GM12878 (cell line): ENCODE data around the gene ST3GAL5. TPM values are rescaled to one million over a fixed set of nuclear protein-coding genes. Genes with fewer than 3 reads are reported as not detected.

ENCODE experiments used
- ATAC-seq: fragments of 200-7000 bp; cut with Tn5 transposase; 3 replicates; pipeline ENCODE4 v1.9.1; 2020; ENCODE audit warnings: mild to moderate bottlenecking, moderate library complexity
- BruUV-seq: library from RNA; stranded (reverse); fragments of 400-500 nt; replicated peaks from 2 replicates; lab custom pipeline; 2021; lab: Mats Ljungman, UMichigan
- CTCF ChIA-PET: fragments of 300-600 bp; sonication (Branson Sonifier 250); formaldehyde crosslinking; extraction: SDS; loops from one replicate; lab custom pipeline; 2021; ENCODE audit warnings: inconsistent platforms; lab: Yijun Ruan, JAX
- POLR2A ChIA-PET: fragments of 350-600 bp; formaldehyde crosslinking; extraction: SDS; loops from one replicate; lab custom pipeline; 2021; ENCODE audit warnings: inconsistent platforms; lab: Charles Lee
- RAD21 ChIA-PET: fragments of 300-600 bp; sonication (Branson Sonifier 250); formaldehyde crosslinking; loops from one replicate; lab custom pipeline; 2023; ENCODE audit warnings: antibody characterized with exemption; ENCODE audit not compliant: unreplicated experiment; lab: Charles Lee
- SMC1A ChIA-PET: fragments of 300-600 bp; sonication (Branson Sonifier 250); formaldehyde crosslinking; loops from one replicate; lab custom pipeline; 2023; ENCODE audit not compliant: unreplicated experiment, uncharacterized antibody; lab: Charles Lee
- DNase-seq: peaks from one replicate; pipeline ENCODE4 v3.0.0-alpha.2; 2011; ENCODE audit warnings: low read depth, low spot score
- FAIRE-seq: peaks from 3 replicates; lab custom pipeline; 2011; peaks lifted over from hg19 to GRCh38; lab: Jason Lieb, UNC
- H2AFZ ChIP-seq: 2 replicates; pipeline ENCODE4 v1.6.0; 2011; ENCODE audit warnings: low read depth, low read length, control low read depth; ENCODE audit not compliant: control insufficient read depth
- H3K27ac ChIP-seq: 2 replicates; pipeline ENCODE4 v1.5.1; 2011; ENCODE audit warnings: control low read depth; ENCODE audit not compliant: control insufficient read depth, insufficient read depth
- H3K27me3 ChIP-seq, 2 experiments: replicated peaks in 1 of 2; 2 replicates each; pipeline versions ENCODE4 v1.6.0 to v1.6.1; 2011; ENCODE audit warnings: low read length in 1 of 2; ENCODE audit not compliant: control insufficient read depth in 2 of 2, insufficient read depth in 2 of 2
- H3K36me3 ChIP-seq, 2 experiments: 2 replicates each; pipeline ENCODE4 v1.5.1; 2011; ENCODE audit warnings: low read length in 1 of 2; ENCODE audit not compliant: control insufficient read depth in 2 of 2, insufficient read depth in 2 of 2
- H3K4me1 ChIP-seq: 2 replicates; pipeline ENCODE4 v1.6.1; 2011; ENCODE audit warnings: mild to moderate bottlenecking, low read length, moderate library complexity, mixed read lengths; ENCODE audit not compliant: control insufficient read depth, insufficient read depth
- H3K4me2 ChIP-seq: 2 replicates; pipeline ENCODE4 v1.6.0; 2011; ENCODE audit warnings: control low read depth; ENCODE audit not compliant: control insufficient read depth, insufficient read depth
- H3K4me3 ChIP-seq: fragments of 200-600 bp; sonication (generic); 2 replicates; pipeline ENCODE4 v1.5.1; 2016
- H3K79me2 ChIP-seq: 2 replicates; pipeline ENCODE4 v1.6.0; 2011; ENCODE audit warnings: low read length; ENCODE audit not compliant: control insufficient read depth, insufficient read depth
- H3K9ac ChIP-seq: 2 replicates; pipeline ENCODE4 v1.8.0; 2011; ENCODE audit warnings: low read length, control low read depth, mixed read lengths; ENCODE audit not compliant: control insufficient read depth, insufficient read depth
- H3K9me3 ChIP-seq: replicated peaks from 3 replicates; pipeline ENCODE4 v1.5.1; 2011; ENCODE audit warnings: mild to moderate bottlenecking, low read length; ENCODE audit not compliant: control insufficient read depth, insufficient read depth
- H4K20me1 ChIP-seq: 2 replicates; pipeline ENCODE4 v1.6.0; 2011; ENCODE audit not compliant: control insufficient read depth, insufficient read depth
- BHLHE40 ChIP-seq, 2 experiments: fragments of 450-650 bp in 1 of 2; IDR thresholded peaks; 2 replicates each; pipeline ENCODE4 v1.6.1; 2011 to 2017; ENCODE audit warnings: low read depth in 2 of 2, borderline replicate concordance in 1 of 2, improper control_type of control experiment in 1 of 2, low read length in 1 of 2, mild to moderate bottlenecking in 1 of 2
- CREM ChIP-seq: IDR thresholded peaks from 2 replicates; pipeline ENCODE4 v1.6.1; 2014; ENCODE audit warnings: antibody characterized with exemption, low read depth
- CUX1 ChIP-seq: IDR thresholded peaks from 2 replicates; pipeline ENCODE4 v1.6.1; 2012; ENCODE audit warnings: improper control_type of control experiment, low read depth, low read length; ENCODE audit not compliant: insufficient replicate concordance
- EED ChIP-seq: sonication (generic); IDR thresholded peaks from 2 replicates; pipeline ENCODE4 v1.6.1; 2016; ENCODE audit warnings: antibody characterized with exemption, low read depth
- NFXL1 ChIP-seq: fragments of 450-650 bp; IDR thresholded peaks from 2 replicates; pipeline ENCODE4 v1.6.1; 2017; ENCODE audit warnings: antibody characterized with exemption, mild to moderate bottlenecking, borderline replicate concordance
- NRF1 ChIP-seq: conservative IDR thresholded peaks from 2 replicates; pipeline ENCODE4 v1.6.1; 2011; ENCODE audit warnings: mild to moderate bottlenecking, low read depth, low read length, improper control_type of control experiment
- POLR2AphosphoS2 ChIP-seq: IDR thresholded peaks from 2 replicates; pipeline ENCODE4 v1.6.1; 2011; ENCODE audit warnings: low read depth, mild to moderate bottlenecking, low read length, improper control_type of control experiment, moderate library complexity
- POU2F2 ChIP-seq: IDR thresholded peaks from 3 replicates; pipeline ENCODE4 v1.6.1; 2011; ENCODE audit warnings: low read depth, mild to moderate bottlenecking, low read length, borderline replicate concordance
- RBBP5 ChIP-seq: fragments of 200-600 bp; sonication (generic); conservative IDR thresholded peaks from 2 replicates; pipeline ENCODE4 v1.6.1; 2016
- WGBS: methylation state at CpG from one replicate; pipeline ENCODE4 v1.1.6; 2016; ENCODE audit warnings: low lambda C conversion rate; ENCODE audit not compliant: insufficient replicate concordance, insufficient coverage; ENCODE audit errors: missing lambda C conversion rate; 5-methylcytosine and 5-hydroxymethylcytosine counted together
- in situ Hi-C: fragments of 300-500 bp; cut with MboI; formaldehyde crosslinking; loops from 9 replicates; pipeline ENCODE4 v1.14.3; 2018; ENCODE audit warnings: mixed read lengths
- intact Hi-C: fragments of 100-400 bp; cut with micrococcal nuclease; formaldehyde crosslinking; loops from one replicate; pipeline ENCODE4 v1.14.2; 2022; ENCODE audit not compliant: unreplicated experiment
- polyA plus RNA-seq, 11 experiments: library from polyadenylated mRNA; depleted of rRNA in 4 of 11; unstranded in 6 of 11; stranded (reverse) in 5 of 11; fragments of >200 nt; fragmentation: Nextera tagmentation in 4 of 11; fragmentation: Illumina TruSeq in 1 of 11; extraction: Ambion mirVana in 4 of 11; extraction: Trizol in 1 of 11; gene quantifications; 1 replicate in 1 of 11; 2 replicates in 10 of 11; pipeline versions ENCODE4 v1.2.1 to v1.2.3, GENCODE V29; 2011 to 2016; ENCODE audit warnings: inconsistent platforms in 2 of 11, missing spikeins in 2 of 11, low read depth in 1 of 11
- total RNA-seq, 4 experiments: library from RNA; depleted of rRNA in 3 of 4; stranded (reverse); fragments of >200 nt in 3 of 4; fragmentation: Illumina TruSeq in 1 of 4; extraction: Trizol in 1 of 4; gene quantifications; 2 replicates each; pipeline versions ENCODE4 v1.2.1 to v1.2.3, GENCODE V29; 2013 to 2021
- TF ChIP-seq, protein P1 (sequence below), 3 experiments: IDR thresholded peaks in 2 of 3; conservative IDR thresholded peaks in 1 of 3; 2 replicates each; pipeline ENCODE4 v1.5.1; 2011; ENCODE audit warnings: low read depth in 3 of 3, low read length in 3 of 3, mild to moderate bottlenecking in 3 of 3, control low read depth in 2 of 3, moderate library complexity in 2 of 3, inconsistent platforms in 1 of 3, mixed read lengths in 1 of 3; ENCODE audit not compliant: control insufficient read depth in 2 of 3, insufficient read depth in 1 of 3; ENCODE audit errors: extremely low read depth in 1 of 3
- TF ChIP-seq, protein P2 (sequence below): IDR thresholded peaks from 2 replicates; pipeline ENCODE4 v1.6.1; 2011; ENCODE audit warnings: borderline replicate concordance, low read depth, mild to moderate bottlenecking, moderate library complexity, low read length; ENCODE audit not compliant: insufficient read depth, poor library complexity, severe bottlenecking

The ST3GAL5 gene
- total and polyA plus RNA-seq, 10 of the 15 experiments (the other 5 are each of a cell fraction or from before 2014, with no cell fraction given), result 5.2 to 60.9 (median 10.2) TPM

GRCh38 chr2:85865539-85866164 is 23.1 kb downstream of the ST3GAL5 start:
- intact Hi-C loops, result no loop called here
- no peaks in the 10 kb centered on the region for H3K27me3 ChIP-seq
- H3K27ac ChIP-seq, result no peak overlapping the region
- BruUV-seq, result TSS peak; percentile 23
- in situ Hi-C loops, result no loop called here
- H4K20me1 ChIP-seq, result no peaks in the 10 kb centered on the region
- FAIRE-seq (peak; percentile 95), ATAC-seq (peak; percentile 90), DNase-seq (peak; percentile 62)
- no peak overlapping the region; the same call in 1 of the 2 replicates for H2AFZ ChIP-seq
- ChIA-PET RAD21 (interaction anchor here (0.5 to 6.1 kb wide), 12 partner anchors 12 to 215 kb away, joined by 3 to 59 read pairs (median 4); partner anchors contain the start of gene ST3GAL5), CTCF (interaction anchor here (1.3 to 6.6 kb wide), 7 partner anchors 13 to 214 kb away, joined by 4 to 62 read pairs (median 8); partner anchors contain the start of gene ST3GAL5), POLR2A (interaction anchor here (0.7 to 3.6 kb wide), 8 partner anchors 10 to 134 kb away, joined by 3 to 14 read pairs (median 4); partner anchors contain the start of gene ST3GAL5), SMC1A (interaction anchor here (0.8 to 6.3 kb wide), 13 partner anchors 10 to 285 kb away, joined by 3 to 112 read pairs (median 10); partner anchors contain the start of gene ST3GAL5)
- peaks cover 24% of the 10 kb centered on the region for H3K4me1 ChIP-seq
- H3K4me2 ChIP-seq, result peak overlapping the region; percentile 83
- no peak overlapping the region; the same call in 1 of the 2 replicates for H3K4me3 ChIP-seq
- no peaks in the 10 kb centered on the region for H3K9me3 ChIP-seq
- no peak overlapping the region; the same call in 1 of the 2 replicates for H3K9ac ChIP-seq
- H3K36me3 ChIP-seq, result peaks cover 0 to 1% of the 10 kb centered on the region in 2 experiments; a peak in 1 of 4 replicates
- no peaks in the 10 kb centered on the region for H3K79me2 ChIP-seq
- 47% methylated on average over 6 of the region's 6 CpGs for WGBS
- no peak for TF ChIP-seq RBBP5
- TF ChIP-seq POU2F2, result peak; percentile 76; the same call in 1 of the 3 replicates
- TF ChIP-seq BHLHE40 (IDR thresholded peaks at IDR 0.05; ENCODE audit: borderline replicate concordance in 1 of 2, low read depth in 2 of 2, low read length in 1 of 2), result peak; percentile 13 to 19; a peak in 1 of 4 replicates
- TF ChIP-seq, protein P1, sequence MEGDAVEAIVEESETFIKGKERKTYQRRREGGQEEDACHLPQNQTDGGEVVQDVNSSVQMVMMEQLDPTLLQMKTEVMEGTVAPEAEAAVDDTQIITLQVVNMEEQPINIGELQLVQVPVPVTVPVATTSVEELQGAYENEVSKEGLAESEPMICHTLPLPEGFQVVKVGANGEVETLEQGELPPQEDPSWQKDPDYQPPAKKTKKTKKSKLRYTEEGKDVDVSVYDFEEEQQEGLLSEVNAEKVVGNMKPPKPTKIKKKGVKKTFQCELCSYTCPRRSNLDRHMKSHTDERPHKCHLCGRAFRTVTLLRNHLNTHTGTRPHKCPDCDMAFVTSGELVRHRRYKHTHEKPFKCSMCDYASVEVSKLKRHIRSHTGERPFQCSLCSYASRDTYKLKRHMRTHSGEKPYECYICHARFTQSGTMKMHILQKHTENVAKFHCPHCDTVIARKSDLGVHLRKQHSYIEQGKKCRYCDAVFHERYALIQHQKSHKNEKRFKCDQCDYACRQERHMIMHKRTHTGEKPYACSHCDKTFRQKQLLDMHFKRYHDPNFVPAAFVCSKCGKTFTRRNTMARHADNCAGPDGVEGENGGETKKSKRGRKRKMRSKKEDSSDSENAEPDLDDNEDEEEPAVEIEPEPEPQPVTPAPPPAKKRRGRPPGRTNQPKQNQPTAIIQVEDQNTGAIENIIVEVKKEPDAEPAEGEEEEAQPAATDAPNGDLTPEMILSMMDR (IDR thresholded peaks at IDR 0.05 in 2 of 3, conservative IDR thresholded peaks at IDR 0.05 in 1 of 3; ENCODE audit: control insufficient read depth in 2 of 3, extremely low read depth in 1 of 3, insufficient read depth in 1 of 3, low read depth in 3 of 3, low read length in 3 of 3), result no peak
- peak; percentile 76; the same call in 1 of the 2 replicates for TF ChIP-seq CREM
- TF ChIP-seq EED, result peak; percentile 81
- no peak for TF ChIP-seq NRF1
- TF ChIP-seq CUX1, result no peak
- TF ChIP-seq NFXL1, result no peak
- TF ChIP-seq, protein P2, sequence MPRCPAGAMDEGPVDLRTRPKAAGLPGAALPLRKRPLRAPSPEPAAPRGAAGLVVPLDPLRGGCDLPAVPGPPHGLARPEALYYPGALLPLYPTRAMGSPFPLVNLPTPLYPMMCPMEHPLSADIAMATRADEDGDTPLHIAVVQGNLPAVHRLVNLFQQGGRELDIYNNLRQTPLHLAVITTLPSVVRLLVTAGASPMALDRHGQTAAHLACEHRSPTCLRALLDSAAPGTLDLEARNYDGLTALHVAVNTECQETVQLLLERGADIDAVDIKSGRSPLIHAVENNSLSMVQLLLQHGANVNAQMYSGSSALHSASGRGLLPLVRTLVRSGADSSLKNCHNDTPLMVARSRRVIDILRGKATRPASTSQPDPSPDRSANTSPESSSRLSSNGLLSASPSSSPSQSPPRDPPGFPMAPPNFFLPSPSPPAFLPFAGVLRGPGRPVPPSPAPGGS, result peak; percentile 81
- TF ChIP-seq POLR2AphosphoS2, result no peak
